HEK293T (cell line): ENCODE data around the gene CPTP.

Experiments used
- BHLHE40 ChIP-seq: fragments of 450-650 bp; IDR thresholded peaks from 2 replicates; pipeline ENCODE4 v1.6.1; 2016; ENCODE audit warnings: mild to moderate bottlenecking, moderate library complexity, borderline replicate concordance
- ELF4 ChIP-seq: fragments of 450-650 bp; IDR thresholded peaks from 2 replicates; pipeline ENCODE4 v1.6.1; 2017; ENCODE audit warnings: antibody characterized with exemption

GRCh38 chr1:1310109-1310385 lies 14.6 kb upstream of the CPTP start:
- TF ChIP-seq ELF4 (no peak), BHLHE40 (no peak)
